Brain microvascular endothelial cell (primary cell): Measurements from ENCODE around the gene TRIM47.
"Not testable (repeated sequence)": the region's sequence is repeated elsewhere in the genome, so short reads cannot be mapped to it uniquely, and the experiment has no call there.

Experiments
- DNase-seq: peaks from one replicate; pipeline ENCODE4 v3.0.0-alpha.2; 2020
- H3K27ac ChIP-seq: fragments of 250-450 bp; sonication (Bioruptor Pico); 2 replicates; pipeline ENCODE4 v1.5.1; 2020; ENCODE audit warnings: mild to moderate bottlenecking, moderate library complexity
- H3K27me3 ChIP-seq: fragments of 250-450 bp; sonication (Bioruptor Pico); replicated peaks from 2 replicates; pipeline ENCODE4 v1.5.1; 2020; ENCODE audit warnings: mild to moderate bottlenecking
- H3K36me3 ChIP-seq: fragments of 250-450 bp; sonication (Bioruptor Pico); replicated peaks from 2 replicates; pipeline ENCODE4 v1.5.1; 2020; ENCODE audit warnings: mild to moderate bottlenecking
- H3K4me3 ChIP-seq: 2 replicates; pipeline ENCODE4 v1.5.1; 2011; ENCODE audit warnings: low read depth, mild to moderate bottlenecking, control low read depth, low read length, moderate library complexity
- CTCF ChIP-seq: IDR thresholded peaks from 2 replicates; pipeline ENCODE4 v1.5.1; 2011; ENCODE audit warnings: low read depth, mild to moderate bottlenecking, moderate library complexity, low read length, control low read depth, inconsistent platforms; ENCODE audit errors: missing control alignments
- in situ Hi-C: cut with HindIII; loops from 2 replicates; pipeline ENCODE4 v1.10.0; 2017; ENCODE audit warnings: low sequenced_read_pairs, low pct_ligation_motif_present

The TRIM47 gene

GRCh38 chr17:75891022-75891604 is 12.7 kb upstream of the TRIM47 start:
- H3K27me3 ChIP-seq: no peaks in the 10 kb centered on the region
- no peak overlapping the region for H3K4me3 ChIP-seq
- DNase-seq: no peak
- in situ Hi-C loops: no loop called here
- no peak overlapping the region for H3K27ac ChIP-seq
- peaks cover 8% of the 10 kb centered on the region for H3K36me3 ChIP-seq
- no peak for TF ChIP-seq CTCF

GRCh38 chr17:75889454-75889853 is 11.1 kb upstream of the TRIM47 start:
- no peak for DNase-seq
- no peak overlapping the region for H3K4me3 ChIP-seq
- no peaks in the 10 kb centered on the region for H3K27me3 ChIP-seq
- TF ChIP-seq CTCF: no peak
- H3K27ac ChIP-seq: no peak overlapping the region
- peaks cover 8% of the 10 kb centered on the region for H3K36me3 ChIP-seq
- in situ Hi-C loops: no loop called here

- in situ Hi-C loops: no loop called here
- Histone ChIP-seq H3K27ac (no peak overlapping the region), H3K36me3 (peaks cover 8% of the 10 kb centered on the region), H3K4me3 (no peak overlapping the region), H3K27me3 (no peaks in the 10 kb centered on the region)
- DNase-seq: no peak
- no peak for TF ChIP-seq CTCF
Measured at GRCh38 chr17:75888484-75888883, 10.1 kb upstream of the TRIM47 start.

- in situ Hi-C loops, H3K36me3 ChIP-seq, H3K27me3 ChIP-seq, H3K4me3 ChIP-seq, H3K27ac ChIP-seq, DNase-seq: not testable (repeated sequence)
Measured at GRCh38 chr17:75885860-75886259, 7.5 kb upstream of the TRIM47 start.

- Histone ChIP-seq H3K36me3 (no peaks in the 10 kb centered on the region), H3K27me3 (no peaks in the 10 kb centered on the region), H3K4me3 (no peak overlapping the region), H3K27ac (no peak overlapping the region)
- TF ChIP-seq CTCF: no peak
- DNase-seq: no peak
- in situ Hi-C loops: no loop called here
Measured at GRCh38 chr17:75885431-75885830, 7.0 kb upstream of the TRIM47 start.

GRCh38 chr17:75881678-75882454 is 3.5 kb upstream of the TRIM47 start:
- in situ Hi-C loops: no loop called here
- DNase-seq: no peak
- TF ChIP-seq CTCF: no peak
- Histone ChIP-seq H3K36me3 (no peaks in the 10 kb centered on the region), H3K4me3 (no peak overlapping the region), H3K27me3 (no peaks in the 10 kb centered on the region), H3K27ac (no peak overlapping the region)
